CD8-positive, alpha-beta memory T cell (primary cell): Measurements from ENCODE around the gene CREBBP. TPM values are rescaled to one million over a fixed set of nuclear protein-coding genes. Genes with fewer than 3 reads are reported as not detected.

ENCODE experiments used
- CTCF ChIA-PET: fragments of 350-600 bp; sonication (Branson Sonifier 250); formaldehyde crosslinking; loops from one replicate; lab custom pipeline; 2021; ENCODE audit warnings: antibody characterized with exemption; lab: Charles Lee
- POLR2A ChIA-PET: fragments of 350-600 bp; sonication (Branson Sonifier 250); formaldehyde crosslinking; loops from one replicate; lab custom pipeline; 2021; ENCODE audit warnings: antibody characterized with exemption; lab: Charles Lee
- DNase-seq, 5 donors: peaks; one replicate each; pipeline versions ENCODE4 v3.0.0 to v3.0.0-alpha.2; 2020 to 2022; ENCODE audit warnings: mixed read lengths in 1 of 5
- H3K27ac ChIP-seq: one replicate; pipeline ENCODE4 v1.7.0; 2013; ENCODE audit warnings: low read depth, mild to moderate bottlenecking, low read length, moderate library complexity
- H3K27me3 ChIP-seq: 2 replicates; pipeline ENCODE4 v1.7.0; 2013; ENCODE audit warnings: low read length, mild to moderate bottlenecking; ENCODE audit not compliant: insufficient read depth, poor library complexity, severe bottlenecking
- H3K36me3 ChIP-seq: 2 replicates; pipeline ENCODE4 v1.7.0; 2013; ENCODE audit warnings: mild to moderate bottlenecking, low read length, moderate library complexity; ENCODE audit not compliant: insufficient read depth
- H3K4me1 ChIP-seq: 2 replicates; pipeline ENCODE4 v1.7.0; 2013; ENCODE audit warnings: mild to moderate bottlenecking, low read length, moderate library complexity; ENCODE audit not compliant: insufficient read depth
- H3K4me3 ChIP-seq: 2 replicates; pipeline ENCODE4 v1.7.0; 2013; ENCODE audit warnings: mild to moderate bottlenecking, low read length
- H3K9me3 ChIP-seq: 2 replicates; pipeline ENCODE4 v1.7.0; 2013; ENCODE audit warnings: mild to moderate bottlenecking, low read length
- H3K27ac Mint-ChIP-seq, 8 donors: one replicate each; pipeline ENCODE4 v1.8.0; 2020 to 2021; ENCODE audit warnings: mixed read lengths in 8 of 8, mild to moderate bottlenecking in 6 of 8, inconsistent platforms in 3 of 8, moderate library complexity in 3 of 8
- H3K27me3 Mint-ChIP-seq, 2 donors: one replicate each; pipeline ENCODE4 v1.8.0; 2020 to 2021; ENCODE audit warnings: mixed read lengths in 2 of 2, mild to moderate bottlenecking in 1 of 2, moderate library complexity in 1 of 2
- H3K36me3 Mint-ChIP-seq, 3 donors: one replicate each; pipeline ENCODE4 v1.8.0; 2020 to 2021; ENCODE audit warnings: mixed read lengths in 3 of 3, inconsistent platforms in 1 of 3, mild to moderate bottlenecking in 1 of 3
- H3K4me1 Mint-ChIP-seq, 3 donors: one replicate each; pipeline ENCODE4 v1.8.0; 2020 to 2021; ENCODE audit warnings: mixed read lengths in 3 of 3, inconsistent platforms in 1 of 3, mild to moderate bottlenecking in 1 of 3
- H3K4me3 Mint-ChIP-seq, 7 donors: one replicate each; pipeline ENCODE4 v1.8.0; 2020 to 2021; ENCODE audit warnings: mixed read lengths in 7 of 7, mild to moderate bottlenecking in 6 of 7, moderate library complexity in 4 of 7, inconsistent platforms in 2 of 7
- H3K9me3 Mint-ChIP-seq, 5 donors: one replicate each; pipeline ENCODE4 v1.8.0; 2020 to 2022; ENCODE audit warnings: mixed read lengths in 5 of 5, mild to moderate bottlenecking in 3 of 5, moderate library complexity in 2 of 5, inconsistent platforms in 1 of 5
- polyA plus RNA-seq: library from polyadenylated mRNA; unstranded; fragments of 300-500 nt; fragmentation: Illumina TruSeq; gene quantifications from one replicate; pipeline ENCODE4 v1.2.3, GENCODE V29; 2021
- total RNA-seq, 2 experiments: library from RNA; stranded (reverse); gene quantifications; one replicate each; pipeline ENCODE4 v1.2.3, GENCODE V29; 2021

CREBBP gene
- total and polyA plus RNA-seq, 3 experiments from 2014 or later, result 15.5 to 51.1 (median 48.8) TPM

DNA sequence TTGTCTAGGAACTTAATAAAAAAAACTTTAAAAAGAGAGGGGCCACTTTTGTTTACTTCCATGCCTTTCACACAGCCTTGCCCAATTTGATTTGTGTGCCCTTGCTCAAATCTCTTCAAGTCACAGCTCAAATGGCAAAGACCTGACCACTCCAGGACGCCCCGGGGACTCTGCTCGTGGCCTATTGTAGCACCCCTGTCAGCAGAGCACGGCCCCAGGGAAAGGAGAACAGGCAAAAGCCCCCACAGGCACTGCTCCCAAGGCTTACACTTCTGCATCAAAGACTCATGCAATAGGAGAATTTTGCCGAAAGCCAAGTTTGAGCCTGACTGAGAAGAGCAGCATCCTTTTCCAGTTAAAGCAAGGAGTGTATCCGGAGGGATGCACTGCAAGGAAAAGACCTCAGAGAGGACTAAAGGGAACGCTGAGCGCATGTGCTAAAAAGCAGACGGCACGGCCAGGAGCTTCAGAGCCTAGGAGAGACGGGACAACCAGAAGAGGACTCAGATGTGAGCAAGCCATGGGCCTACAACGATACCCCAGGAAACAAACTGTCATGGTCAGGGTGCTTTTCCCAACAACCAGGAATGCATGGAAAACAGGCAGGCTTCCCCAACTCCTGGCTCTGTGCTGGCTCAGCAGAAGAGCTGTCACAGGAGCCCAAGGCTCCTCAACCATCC, 8.2 kb downstream of the CREBBP start:
- no peak for DNase-seq
- CTCF ChIA-PET, result interaction anchor here (1.6 kb wide), 1 partner anchor 10 kb away, joined by 4 read pairs; no protein-coding TSS in a partner anchor
- Histone ChIP-seq H3K4me3 (no peak overlapping the region), H3K9me3 (no peaks in the 10 kb centered on the region), H3K27me3 (no peaks in the 10 kb centered on the region), H3K4me1 (peaks cover 96% of the 10 kb centered on the region), H3K36me3 (no peaks in the 10 kb centered on the region), H3K27ac (no peak overlapping the region)
- no peaks in the 10 kb centered on the region for H3K9me3 Mint-ChIP-seq
- no peaks in the 10 kb centered on the region for H3K27me3 Mint-ChIP-seq
- POLR2A ChIA-PET, result no interaction called here
- peak overlapping the region in 3 of 8 donors; percentile 44 to 78 (median 51) for H3K27ac Mint-ChIP-seq
- H3K36me3 Mint-ChIP-seq, result peaks cover 0 to 20% (median 0%) of the 10 kb centered on the region in 3 donors
- peak overlapping the region in 3 of 7 donors; percentile 33 to 84 (median 54) for H3K4me3 Mint-ChIP-seq
- peaks cover 91 to 100% (median 96%) of the 10 kb centered on the region in 3 donors for H3K4me1 Mint-ChIP-seq

DNA sequence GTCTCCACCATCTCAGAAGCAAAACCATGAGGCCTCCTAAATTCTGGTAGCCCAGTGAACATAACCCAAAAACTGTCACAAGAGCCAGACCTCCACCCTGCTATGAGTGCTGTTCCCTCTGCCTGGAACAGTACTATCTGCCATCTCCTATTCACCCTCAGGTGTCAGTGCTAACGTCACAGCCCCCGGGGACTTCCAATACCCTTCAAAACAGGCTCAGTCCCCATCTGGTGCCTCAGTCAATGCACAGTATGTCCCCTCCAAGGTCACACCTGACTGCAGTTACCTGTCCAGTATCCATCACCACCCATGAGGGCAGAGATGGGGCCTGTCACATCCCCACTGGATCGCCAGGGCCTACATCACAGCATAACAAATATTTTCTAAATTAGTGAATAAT, 11.5 kb downstream of the CREBBP start:
- H3K36me3 ChIP-seq, result no peaks in the 10 kb centered on the region
- H3K4me3 ChIP-seq, result no peak overlapping the region
- no peaks in the 10 kb centered on the region for H3K9me3 Mint-ChIP-seq
- H3K36me3 Mint-ChIP-seq, result peaks cover 0 to 6% (median 2%) of the 10 kb centered on the region in 3 donors
- no peak overlapping the region for H3K27ac ChIP-seq
- no peaks in the 10 kb centered on the region for H3K27me3 Mint-ChIP-seq
- POLR2A ChIA-PET, result interaction anchor here (0.6 kb wide), 1 partner anchor 11 kb away, joined by 3 read pairs; no protein-coding TSS in a partner anchor
- H3K9me3 ChIP-seq, result no peaks in the 10 kb centered on the region
- peak overlapping the region in 5 of 7 donors; percentile 20 to 48 (median 46) for H3K4me3 Mint-ChIP-seq
- no peaks in the 10 kb centered on the region for H3K27me3 ChIP-seq
- H3K4me1 Mint-ChIP-seq, result peaks cover 91 to 100% (median 96%) of the 10 kb centered on the region in 3 donors
- CTCF ChIA-PET, result interaction anchor here (0.8 kb wide), 1 partner anchor 19 kb away, joined by 3 read pairs; no protein-coding TSS in a partner anchor
- H3K27ac Mint-ChIP-seq, result peak overlapping the region in 7 of 8 donors; percentile 19 to 79 (median 57)
- no peak for DNase-seq
- peaks cover 88% of the 10 kb centered on the region for H3K4me1 ChIP-seq

DNA sequence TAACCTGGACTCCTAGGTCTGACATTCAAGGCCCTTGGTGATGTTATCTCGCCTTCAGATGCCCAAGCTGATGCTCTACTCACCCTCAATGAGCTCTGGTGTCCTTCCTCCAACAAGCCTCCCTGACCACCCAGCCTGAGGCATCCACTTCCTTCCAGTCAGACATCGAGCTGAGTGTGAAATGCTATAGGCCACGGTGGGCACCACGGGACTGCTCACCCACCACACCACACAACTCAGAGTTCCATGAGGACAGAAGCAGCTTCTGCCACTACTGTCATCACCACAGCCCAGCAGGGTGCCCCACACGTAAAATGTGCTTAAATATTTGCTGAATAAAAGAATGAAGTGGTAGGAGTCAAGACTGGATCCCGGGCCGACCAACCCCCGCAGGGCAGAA, 12.0 kb downstream of the CREBBP start:
- Mint-ChIP-seq H3K36me3 (peaks cover 0 to 7% (median 2%) of the 10 kb centered on the region in 3 donors), H3K27me3 (no peaks in the 10 kb centered on the region), H3K4me1 (peaks cover 91 to 100% (median 96%) of the 10 kb centered on the region in 3 donors), H3K9me3 (no peaks in the 10 kb centered on the region), H3K4me3 (peak overlapping the region in 5 of 7 donors; percentile 20 to 83 (median 46)), H3K27ac (peak overlapping the region; percentile 19 to 82 (median 62))
- Histone ChIP-seq H3K36me3 (no peaks in the 10 kb centered on the region), H3K27me3 (no peaks in the 10 kb centered on the region), H3K4me1 (peaks cover 88% of the 10 kb centered on the region), H3K27ac (no peak overlapping the region), H3K4me3 (no peak overlapping the region), H3K9me3 (no peaks in the 10 kb centered on the region)
- ChIA-PET POLR2A (interaction anchor here (0.6 to 0.9 kb wide), 2 partner anchors 10 to 11 kb away, joined by 3 read pairs; no protein-coding TSS in a partner anchor), CTCF (interaction anchor here (0.8 to 1.5 kb wide), 2 partner anchors 19 to 385 kb away, joined by 3 read pairs; no protein-coding TSS in a partner anchor)
- DNase-seq, result no peak

DNA sequence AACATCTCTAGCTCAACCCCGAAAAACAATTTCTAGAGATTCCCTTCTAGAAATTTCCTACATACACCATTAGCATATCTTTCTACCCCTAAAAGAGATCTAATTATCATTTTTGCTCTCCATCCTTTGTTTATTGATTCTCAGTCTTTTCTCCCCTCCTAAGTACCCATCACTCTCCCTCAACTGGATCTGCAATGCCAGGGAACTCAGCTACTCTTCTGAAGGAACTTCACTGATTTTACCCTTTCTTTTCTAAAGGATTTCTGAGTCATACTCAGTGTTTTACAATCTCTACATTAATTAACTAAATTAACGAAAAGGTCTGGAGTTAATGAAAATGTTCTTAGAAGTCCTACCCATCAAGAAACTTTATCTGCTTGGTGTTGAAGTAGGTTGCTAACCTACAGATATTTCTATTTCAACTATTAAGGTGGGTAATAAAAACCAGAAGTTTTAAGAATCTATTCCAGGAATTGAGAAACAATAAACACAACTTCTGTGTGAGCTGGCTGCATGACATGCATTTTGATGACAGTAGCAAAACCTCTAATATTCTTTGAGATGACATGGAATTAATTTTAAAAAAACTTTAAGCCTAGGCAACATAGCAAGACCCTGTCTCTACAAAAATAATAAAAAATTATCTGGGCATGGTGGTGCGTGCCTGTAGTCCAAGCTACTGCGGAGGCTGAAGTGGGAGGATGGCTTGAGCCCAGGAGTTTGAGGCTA, 13.6 kb downstream of the CREBBP start:
- no peak overlapping the region for H3K4me3 ChIP-seq
- ChIA-PET POLR2A (no interaction called here), CTCF (interaction anchor here (1.1 kb wide), 1 partner anchor 9 kb away, joined by 3 read pairs; no protein-coding TSS in a partner anchor)
- no peak for DNase-seq
- Mint-ChIP-seq H3K4me1 (peaks cover 88 to 100% (median 96%) of the 10 kb centered on the region in 3 donors), H3K27me3 (no peaks in the 10 kb centered on the region), H3K27ac (peak overlapping the region in 5 of 8 donors; percentile 3 to 50 (median 45)), H3K9me3 (no peaks in the 10 kb centered on the region), H3K36me3 (peaks cover 0 to 9% (median 6%) of the 10 kb centered on the region in 3 donors), H3K4me3 (peak overlapping the region in 2 of 7 donors; percentile 1 to 5)
- no peaks in the 10 kb centered on the region for H3K9me3 ChIP-seq
- H3K27me3 ChIP-seq, result no peaks in the 10 kb centered on the region
- no peaks in the 10 kb centered on the region for H3K36me3 ChIP-seq
- H3K4me1 ChIP-seq, result peaks cover 87% of the 10 kb centered on the region
- no peak overlapping the region for H3K27ac ChIP-seq

DNA sequence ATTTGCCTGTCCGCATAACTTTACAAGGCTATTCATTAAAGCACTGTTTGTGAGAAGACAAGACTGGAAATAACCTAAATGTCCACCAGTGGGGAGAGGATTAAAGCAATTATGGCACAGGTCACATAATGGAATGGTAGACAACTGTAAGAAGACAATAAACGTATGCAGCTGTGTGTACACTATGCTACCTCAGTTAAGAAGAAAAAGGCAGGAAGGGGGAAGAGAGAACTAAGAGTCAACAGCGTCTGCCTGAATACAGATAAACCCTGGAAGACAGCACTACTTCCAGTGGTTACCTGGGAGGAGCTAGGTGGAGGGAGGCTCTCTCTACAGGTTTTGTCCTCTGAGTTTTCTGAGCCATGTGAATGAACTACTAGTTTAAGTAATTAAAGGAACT, 15.3 kb downstream of the CREBBP start:
- ChIA-PET POLR2A (interaction anchor here (0.7 kb wide), 1 partner anchor 71 kb away, joined by 3 read pairs; no protein-coding TSS in a partner anchor), CTCF (interaction anchor here (1.2 kb wide), 1 partner anchor 13 kb away, joined by 3 read pairs; no protein-coding TSS in a partner anchor)
- no peak for DNase-seq
- Histone ChIP-seq H3K4me1 (peaks cover 85% of the 10 kb centered on the region), H3K27me3 (no peaks in the 10 kb centered on the region), H3K36me3 (no peaks in the 10 kb centered on the region), H3K4me3 (no peak overlapping the region), H3K9me3 (no peaks in the 10 kb centered on the region), H3K27ac (no peak overlapping the region)
- peaks cover 87 to 99% (median 93%) of the 10 kb centered on the region in 3 donors for H3K4me1 Mint-ChIP-seq
- no peaks in the 10 kb centered on the region for H3K9me3 Mint-ChIP-seq
- H3K36me3 Mint-ChIP-seq, result peaks cover 0 to 11% (median 6%) of the 10 kb centered on the region in 3 donors
- H3K4me3 Mint-ChIP-seq, result peak overlapping the region in 3 of 7 donors; percentile 4 to 25 (median 23)
- H3K27me3 Mint-ChIP-seq, result no peaks in the 10 kb centered on the region
- H3K27ac Mint-ChIP-seq, result peak overlapping the region in 4 of 8 donors; percentile 33 to 67 (median 50)

DNA sequence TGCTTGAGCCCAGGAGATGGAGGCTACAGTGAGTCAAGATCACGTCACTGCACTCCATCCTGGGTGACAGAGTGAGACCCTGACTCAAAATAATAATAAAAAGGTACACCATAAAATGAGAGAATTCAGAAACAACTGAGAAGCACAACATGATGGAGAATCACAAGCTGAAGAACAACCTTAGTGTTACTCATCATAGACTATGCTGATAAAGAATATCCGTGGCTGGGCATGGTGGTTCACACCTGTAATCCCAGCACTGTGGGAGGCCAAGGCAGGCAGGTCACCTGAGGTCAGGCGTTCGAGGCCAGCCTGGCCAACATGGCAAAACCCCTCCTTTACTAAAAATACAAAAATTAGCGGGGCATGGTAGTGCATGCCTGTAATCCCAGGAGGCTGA, 16.0 kb downstream of the CREBBP start:
- CTCF ChIA-PET, result interaction anchor here (1.2 kb wide), 1 partner anchor 14 kb away, joined by 3 read pairs; no protein-coding TSS in a partner anchor
- Mint-ChIP-seq H3K27me3 (no peaks in the 10 kb centered on the region), H3K36me3 (peaks cover 0 to 11% (median 6%) of the 10 kb centered on the region in 3 donors), H3K4me1 (peaks cover 88 to 99% (median 93%) of the 10 kb centered on the region in 3 donors), H3K9me3 (no peaks in the 10 kb centered on the region), H3K4me3 (peak overlapping the region in 2 of 7 donors; percentile 4 to 25), H3K27ac (peak overlapping the region in 6 of 8 donors; percentile 29 to 92 (median 52))
- DNase-seq, result no peak
- POLR2A ChIA-PET, result no interaction called here
- Histone ChIP-seq H3K27me3 (no peaks in the 10 kb centered on the region), H3K27ac (no peak overlapping the region), H3K4me1 (peaks cover 85% of the 10 kb centered on the region), H3K36me3 (no peaks in the 10 kb centered on the region), H3K9me3 (no peaks in the 10 kb centered on the region), H3K4me3 (no peak overlapping the region)

DNA sequence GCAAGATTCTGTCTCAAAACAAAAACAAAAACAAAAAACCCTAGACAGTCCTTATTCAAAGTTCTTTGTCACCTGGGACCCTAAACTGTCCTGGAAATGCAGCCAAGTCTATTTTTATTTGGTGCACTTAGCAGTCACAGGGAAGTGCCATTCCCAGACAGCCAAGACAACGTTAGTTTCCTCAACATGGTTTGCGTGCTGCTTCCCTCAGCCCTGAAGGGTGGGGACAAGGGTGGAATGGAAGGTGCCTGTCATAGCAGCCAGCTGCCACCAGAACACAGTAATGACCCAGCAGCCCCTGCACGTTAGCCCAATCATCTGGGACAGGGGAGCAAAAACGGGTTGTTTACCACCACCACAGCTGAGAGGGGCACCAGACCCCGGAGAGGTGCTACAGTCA, 16.9 kb downstream of the CREBBP start:
- DNase-seq, result no peak
- peaks cover 0 to 11% (median 6%) of the 10 kb centered on the region in 3 donors for H3K36me3 Mint-ChIP-seq
- H3K27me3 Mint-ChIP-seq, result no peaks in the 10 kb centered on the region
- no peaks in the 10 kb centered on the region for H3K9me3 Mint-ChIP-seq
- ChIA-PET CTCF (interaction anchor here (1.3 kb wide), 1 partner anchor 75 kb away, joined by 3 read pairs; no protein-coding TSS in a partner anchor), POLR2A (no interaction called here)
- Histone ChIP-seq H3K27ac (no peak overlapping the region), H3K36me3 (no peaks in the 10 kb centered on the region), H3K9me3 (no peaks in the 10 kb centered on the region), H3K4me3 (no peak overlapping the region), H3K27me3 (no peaks in the 10 kb centered on the region), H3K4me1 (peaks cover 83% of the 10 kb centered on the region)
- peak overlapping the region in 1 of 7 donors; percentile 50 for H3K4me3 Mint-ChIP-seq
- H3K27ac Mint-ChIP-seq, result peak overlapping the region in 4 of 8 donors; percentile 17 to 58 (median 32)
- H3K4me1 Mint-ChIP-seq, result peaks cover 85 to 99% (median 93%) of the 10 kb centered on the region in 3 donors
